GM04504 (cell line): Measurements from ENCODE around the gene RTN1.

Experiments
- DNase-seq: peaks from one replicate; pipeline ENCODE4 v3.0.0-alpha.2; 2012; ENCODE audit warnings: low read depth

RTN1 gene

GRCh38 chr14:59870277-59871165 lies at the start of gene RTN1:
RTN1 (minus strand) TSS chr14:59870776; CDS start chr14:59870630, 146 bp downstream.
- peak; percentile 6 for DNase-seq

GRCh38 chr14:59920378-59920683 lies 49.8 kb upstream of the RTN1 start:
- no peak for DNase-seq

GRCh38 chr14:59919570-59920377 lies 49.2 kb upstream of the RTN1 start, which contains the start of gene LRRC9:
LRRC9 (plus strand) TSS chr14:59920144.
- no peak for DNase-seq

- DNase-seq = peak; percentile 5
Measured at GRCh38 chr14:59918824-59919569, 48.4 kb upstream of the RTN1 start.

- no peak for DNase-seq
Measured at GRCh38 chr14:59913187-59913586, 42.6 kb upstream of the RTN1 start.

GRCh38 chr14:59912443-59912842 lies 41.9 kb upstream of the RTN1 start:
- DNase-seq = no peak

GRCh38 chr14:59905188-59905587 lies 34.6 kb upstream of the RTN1 start:
- no peak for DNase-seq

GRCh38 chr14:59904184-59904583 lies 33.6 kb upstream of the RTN1 start:
- no peak for DNase-seq

- no peak for DNase-seq
Measured at GRCh38 chr14:59900556-59900955, 30.0 kb upstream of the RTN1 start.

GRCh38 chr14:59897757-59898383 lies 27.3 kb upstream of the RTN1 start:
- DNase-seq = no peak

GRCh38 chr14:59895721-59896120 lies 25.1 kb upstream of the RTN1 start:
- DNase-seq = no peak

- DNase-seq = no peak
Measured at GRCh38 chr14:59890676-59891075, 20.1 kb upstream of the RTN1 start.

- no peak for DNase-seq
Measured at GRCh38 chr14:59882957-59883356, 12.4 kb upstream of the RTN1 start.

- no peak for DNase-seq
Measured at GRCh38 chr14:59871166-59871495, 555 bp upstream of the RTN1 start.

GRCh38 chr14:59869381-59870255 lies 958 bp downstream of the RTN1 start:
- no peak for DNase-seq

GRCh38 chr14:59868021-59868420 lies 2.6 kb downstream of the RTN1 start:
- DNase-seq = no peak

GRCh38 chr14:59863806-59864525 lies 6.6 kb downstream of the RTN1 start:
- no peak for DNase-seq

- DNase-seq = no peak
Measured at GRCh38 chr14:59857328-59857727, 13.2 kb downstream of the RTN1 start.

GRCh38 chr14:59852350-59852749 lies 18.2 kb downstream of the RTN1 start:
- DNase-seq = no peak

GRCh38 chr14:59850458-59850857 lies 20.1 kb downstream of the RTN1 start:
- DNase-seq = no peak
